HepG2 (cell line): ENCODE data around the gene BANP. TPM values are rescaled to one million over a fixed set of nuclear protein-coding genes. Genes with fewer than 3 reads are reported as not detected.
A peak's percentile ranks its signal among the peaks of the same experiment; 100 is the strongest.

Source experiments
- BHLHE40 ChIP-seq: IDR thresholded peaks from 2 replicates; pipeline ENCODE4 v1.6.1; 2011; ENCODE audit warnings: low read length, improper control_type of control experiment
- CCAR2 ChIP-seq: fragments of 200-400 bp; formaldehyde crosslinking; optimal IDR thresholded peaks from 2 replicates; pipeline ENCODE3; 2018; ENCODE audit warnings: low read depth, mild to moderate bottlenecking, low read length, moderate library complexity
- ELF4 ChIP-seq: sonication (generic); formaldehyde crosslinking; IDR thresholded peaks from 2 replicates; pipeline ENCODE4 v1.5.0; 2020; ENCODE audit warnings: missing genetic modification reagents, mild to moderate bottlenecking, moderate library complexity, borderline replicate concordance
- FOXK1 ChIP-seq: sonication (generic); formaldehyde crosslinking; IDR thresholded peaks from 2 replicates; pipeline ENCODE4 v1.4.0; 2020; ENCODE audit warnings: low read depth, missing genetic modification reagents, borderline replicate concordance
- FOXM1 ChIP-seq: sonication (generic); formaldehyde crosslinking; IDR thresholded peaks from 2 replicates; pipeline ENCODE4 v1.5.0; 2020; ENCODE audit warnings: missing genetic modification reagents
- GPBP1L1 ChIP-seq: sonication (generic); formaldehyde crosslinking; IDR thresholded peaks from 2 replicates; pipeline ENCODE4 v1.5.0; 2020; ENCODE audit warnings: mild to moderate bottlenecking, missing genetic modification reagents
- HMG20B ChIP-seq: conservative IDR thresholded peaks from 2 replicates; pipeline ENCODE4 v1.6.1; 2016; ENCODE audit warnings: missing genetic modification reagents, missing compliant biosample characterization
- KAT2B ChIP-seq: fragments of 150-350 bp; IDR thresholded peaks from 2 replicates; pipeline ENCODE4 v1.6.1; 2014; ENCODE audit warnings: low read depth, low read length, borderline replicate concordance
- MXI1 ChIP-seq: IDR thresholded peaks from 3 replicates; pipeline ENCODE4 v1.6.1; 2012; ENCODE audit warnings: low read depth, low read length, inconsistent platforms, borderline replicate concordance
- RELA ChIP-seq: sonication (generic); formaldehyde crosslinking; IDR thresholded peaks from 2 replicates; pipeline ENCODE4 v1.4.0; 2020; ENCODE audit warnings: missing genetic modification reagents
- SIX4 ChIP-seq: sonication (generic); formaldehyde crosslinking; IDR thresholded peaks from 2 replicates; pipeline ENCODE4 v1.4.0; 2020; ENCODE audit warnings: missing genetic modification reagents
- TSC22D2 ChIP-seq: sonication (generic); formaldehyde crosslinking; IDR thresholded peaks from 2 replicates; pipeline ENCODE4 v1.5.1; 2020; ENCODE audit warnings: missing genetic modification reagents, mild to moderate bottlenecking, borderline replicate concordance
- U2AF2 ChIP-seq: fragments of 200-400 bp; formaldehyde crosslinking; IDR thresholded peaks from 2 replicates; pipeline ENCODE4 v1.6.1; 2017; ENCODE audit warnings: low read depth, mild to moderate bottlenecking, low read length
- ZBTB3 ChIP-seq: sonication (generic); formaldehyde crosslinking; IDR thresholded peaks from 2 replicates; pipeline ENCODE4 v1.4.0; 2020; ENCODE audit warnings: low read depth, mild to moderate bottlenecking, moderate library complexity, missing genetic modification reagents, borderline replicate concordance
- ZBTB4 ChIP-seq: sonication (generic); formaldehyde crosslinking; IDR thresholded peaks from 2 replicates; pipeline ENCODE4 v1.4.0; 2020; ENCODE audit warnings: missing genetic modification reagents, mild to moderate bottlenecking, borderline replicate concordance
- ZMYM4 ChIP-seq: sonication (generic); formaldehyde crosslinking; IDR thresholded peaks from 2 replicates; pipeline ENCODE4 v1.8.1; 2023; ENCODE audit warnings: mild to moderate bottlenecking, missing genetic modification reagents
- ZNF17 ChIP-seq: sonication (generic); formaldehyde crosslinking; IDR thresholded peaks from 2 replicates; pipeline ENCODE4 v1.5.0; 2020; ENCODE audit warnings: mild to moderate bottlenecking, missing genetic modification reagents
- ZNF414 ChIP-seq: sonication (generic); formaldehyde crosslinking; IDR thresholded peaks from 2 replicates; pipeline ENCODE4 v1.5.0; 2020; ENCODE audit warnings: missing genetic modification reagents
- ZNF547 ChIP-seq: sonication (generic); formaldehyde crosslinking; IDR thresholded peaks from 2 replicates; pipeline ENCODE4 v1.5.1; 2020; ENCODE audit warnings: mild to moderate bottlenecking, missing genetic modification reagents
- ZNF576 ChIP-seq: sonication (generic); formaldehyde crosslinking; IDR thresholded peaks from 2 replicates; pipeline ENCODE4 v1.4.0; 2020; ENCODE audit warnings: mild to moderate bottlenecking, missing genetic modification reagents
- ZNF800 ChIP-seq: sonication (generic); formaldehyde crosslinking; IDR thresholded peaks from 2 replicates; pipeline ENCODE4 v1.4.0; 2020; ENCODE audit warnings: missing genetic modification reagents
- ZNF883 ChIP-seq: sonication (generic); formaldehyde crosslinking; IDR thresholded peaks from 2 replicates; pipeline ENCODE4 v1.5.1; 2020; ENCODE audit warnings: mild to moderate bottlenecking, missing genetic modification reagents; ENCODE audit errors: not compliant biosample characterization
- polyA plus RNA-seq, 8 experiments: library from polyadenylated mRNA; depleted of rRNA in 3 of 8; stranded (reverse) in 7 of 8; unstranded in 1 of 8; fragments of >200 nt; fragmentation: Illumina TruSeq in 4 of 8; extraction: Trizol in 4 of 8; gene quantifications; 2 replicates each; pipeline versions ENCODE4 v1.2.1 to v1.2.3, GENCODE V29; 2011 to 2016; ENCODE audit warnings: low read depth in 4 of 8, missing spikeins in 1 of 8, mixed read lengths in 1 of 8; ENCODE audit not compliant: insufficient read depth in 1 of 8
- total RNA-seq, 5 experiments: library from RNA; depleted of rRNA; stranded (reverse); fragments of >200 nt; fragmentation: Illumina TruSeq; extraction: Trizol; gene quantifications; 2 replicates each; pipeline ENCODE4 v1.2.3, GENCODE V29; 2016; ENCODE audit warnings: low read depth in 1 of 5

Gene BANP
- total and polyA plus RNA-seq, 2 of the 13 experiments (the other 11 are each of a cell fraction or from before 2014, with no cell fraction given) = 20.2 to 23.8 TPM

- TF ChIP-seq CCAR2 = no peak
- TF ChIP-seq FOXK1 (CRISPR knock-in tag) = peak; percentile 80; the same call in 1 of the 2 replicates
- TF ChIP-seq ZNF547 = peak; percentile 35; the same call in 1 of the 2 replicates
- no peak for TF ChIP-seq ZNF883 (CRISPR knock-in tag)
- no peak; the same call in 1 of the 2 replicates for TF ChIP-seq ELF4 (CRISPR knock-in tag)
- no peak for TF ChIP-seq RELA (CRISPR knock-in tag)
- TF ChIP-seq HMG20B (CRISPR knock-in tag) = peak; percentile 85
- no peak; the same call in 1 of the 2 replicates for TF ChIP-seq ZNF800
- no peak for TF ChIP-seq U2AF2
- no peak for TF ChIP-seq KAT2B
- TF ChIP-seq ZNF17 (CRISPR knock-in tag) = no peak
- no peak for TF ChIP-seq FOXM1 (CRISPR knock-in tag)
- TF ChIP-seq ZMYM4 (CRISPR knock-in tag) = peak; percentile 91
- no peak; the same call in 1 of the 2 replicates for TF ChIP-seq BHLHE40
- TF ChIP-seq ZNF414 = peak; percentile 95
- no peak for TF ChIP-seq GPBP1L1 (CRISPR knock-in tag)
- peak; percentile 91; the same call in 1 of the 2 replicates for TF ChIP-seq TSC22D2 (CRISPR knock-in tag)
- peak; percentile 95; the same call in 1 of the 2 replicates for TF ChIP-seq ZBTB4 (CRISPR knock-in tag)
- TF ChIP-seq MXI1 = peak; percentile 72; the same call in 1 of the 3 replicates
- TF ChIP-seq ZBTB3 = no peak
- no peak for TF ChIP-seq ZNF576 (CRISPR knock-in tag)
- peak; percentile 86 for TF ChIP-seq SIX4
Observed at GRCh38 chr16:87936375-87937230, 14.6 kb upstream of the BANP start, which contains the start of gene CA5A (continued).
